ENCODE measurements around the gene EPHA5.

EPHA5 gene

GRCh38 chr4:65287071-65287470 lies 383.2 kb downstream of the EPHA5 start:
- no peak for DNase-seq (ENCODE audit: low spot score)
- in situ Hi-C loops (cut with MboI; ENCODE audit: low sequenced_read_pairs, unreplicated experiment): no loop called here
- no peak for TF ChIP-seq CTCF (IDR thresholded peaks at IDR 0.05; ENCODE audit: borderline replicate concordance, control extremely low read depth, extremely low read depth, insufficient read depth, missing control alignments)

Measured in GM13976 (cell line).